DOHH2 (cell line): ENCODE results near the gene OPN5.

Experiments
- H3F3A ChIP-seq: fragments of 200-600 bp; sonication (generic), shearing (Covaris generic); 2 replicates; pipeline ENCODE4 v1.6.0; 2016; ENCODE audit warnings: antibody characterized with exemption, mild to moderate bottlenecking; ENCODE audit not compliant: control insufficient read depth, insufficient read depth
- H3K27ac ChIP-seq: fragments of 200-600 bp; sonication (generic); 2 replicates; pipeline ENCODE4 v1.5.1; 2014; ENCODE audit warnings: low read depth, mild to moderate bottlenecking, low read length, moderate library complexity
- H3K27me3 ChIP-seq: fragments of 200-600 bp; sonication (generic); 2 replicates; pipeline ENCODE4 v1.6.1; 2014; ENCODE audit warnings: mild to moderate bottlenecking, low read length, mixed read lengths; ENCODE audit not compliant: control insufficient read depth
- H3K36me3 ChIP-seq: fragments of 200-600 bp; sonication (generic); 2 replicates; pipeline ENCODE4 v1.6.1; 2014; ENCODE audit warnings: mild to moderate bottlenecking, low read length, moderate library complexity, mixed read lengths; ENCODE audit not compliant: control insufficient read depth
- H3K4me1 ChIP-seq: fragments of 200-600 bp; sonication (generic); 2 replicates; pipeline ENCODE4 v1.6.1; 2014; ENCODE audit warnings: mild to moderate bottlenecking, low read length, mixed read lengths; ENCODE audit not compliant: control insufficient read depth
- H3K4me2 ChIP-seq: fragments of 200-600 bp; sonication (generic); 2 replicates; pipeline ENCODE4 v1.6.0; 2014; ENCODE audit warnings: mild to moderate bottlenecking, low read length, moderate library complexity
- H3K4me3 ChIP-seq: fragments of 200-600 bp; sonication (generic); 2 replicates; pipeline ENCODE4 v1.5.1; 2014; ENCODE audit warnings: mild to moderate bottlenecking, low read length, mixed read lengths
- H3K79me2 ChIP-seq: fragments of 200-600 bp; sonication (generic); 2 replicates; pipeline ENCODE4 v1.6.1; 2014; ENCODE audit warnings: mild to moderate bottlenecking, low read length, mixed read lengths; ENCODE audit not compliant: control insufficient read depth
- H3K9me2 ChIP-seq: fragments of 200-600 bp; sonication (generic); replicated peaks from 2 replicates; pipeline ENCODE4 v1.6.1; 2014; ENCODE audit warnings: mild to moderate bottlenecking, low read length, mixed read lengths; ENCODE audit not compliant: control insufficient read depth
- H3K9me3 ChIP-seq: fragments of 200-600 bp; sonication (generic); 2 replicates; pipeline ENCODE4 v1.6.1; 2014; ENCODE audit warnings: antibody characterized with exemption, low read length, mixed read lengths; ENCODE audit not compliant: control insufficient read depth, insufficient read depth
- H4K20me1 ChIP-seq: fragments of 200-600 bp; sonication (generic); 2 replicates; pipeline ENCODE4 v1.6.0; 2014; ENCODE audit warnings: low read depth, mild to moderate bottlenecking, antibody characterized with exemption, low read length, moderate library complexity; ENCODE audit not compliant: control insufficient read depth, insufficient read depth
- EZH2phosphoT487 ChIP-seq: fragments of 200-600 bp; sonication (generic); IDR thresholded peaks from 2 replicates; pipeline ENCODE4 v1.6.1; 2017; ENCODE audit warnings: borderline replicate concordance, mild to moderate bottlenecking, antibody characterized with exemption, low read length, moderate library complexity, mixed read lengths
- TF ChIP-seq, protein P1 (sequence below): fragments of 200-600 bp; sonication (generic); IDR thresholded peaks from one replicate; pipeline ENCODE4 v1.5.1; 2014; ENCODE audit warnings: antibody characterized with exemption, mild to moderate bottlenecking, low read depth, low read length; ENCODE audit not compliant: poor library complexity, severe bottlenecking

The OPN5 gene

DNA sequence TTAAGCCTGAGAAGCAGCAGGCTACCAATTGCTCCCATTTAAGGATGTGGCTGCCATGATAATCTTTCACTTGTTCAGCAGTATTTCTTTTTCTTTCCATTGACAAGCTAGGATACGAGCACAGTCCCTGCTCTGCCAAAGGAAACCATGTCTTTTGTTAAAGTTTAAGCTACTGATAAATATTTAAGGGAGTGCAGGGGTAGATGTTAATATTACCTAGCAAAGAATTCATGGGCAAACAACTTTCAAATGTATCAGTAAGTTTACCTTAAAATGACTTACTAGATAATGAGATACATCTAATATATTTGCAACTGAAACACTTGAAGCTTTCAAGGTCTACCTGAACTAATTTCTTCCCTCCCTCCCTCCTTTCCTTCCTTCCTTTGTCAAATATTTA, 77.3 kb downstream of the OPN5 start:
- no peaks in the 10 kb centered on the region for H3K9me3 ChIP-seq
- no peaks in the 10 kb centered on the region for H3K27me3 ChIP-seq
- H3K4me2 ChIP-seq, result no peak overlapping the region
- H3K4me1 ChIP-seq, result no peaks in the 10 kb centered on the region
- H3K4me3 ChIP-seq, result no peak overlapping the region
- no peak overlapping the region for H3K27ac ChIP-seq
- no peaks in the 10 kb centered on the region for H3F3A ChIP-seq
- H4K20me1 ChIP-seq, result no peaks in the 10 kb centered on the region
- H3K36me3 ChIP-seq, result no peaks in the 10 kb centered on the region
- no peaks in the 10 kb centered on the region for H3K79me2 ChIP-seq
- no peak for TF ChIP-seq EZH2phosphoT487
- TF ChIP-seq, protein P1, sequence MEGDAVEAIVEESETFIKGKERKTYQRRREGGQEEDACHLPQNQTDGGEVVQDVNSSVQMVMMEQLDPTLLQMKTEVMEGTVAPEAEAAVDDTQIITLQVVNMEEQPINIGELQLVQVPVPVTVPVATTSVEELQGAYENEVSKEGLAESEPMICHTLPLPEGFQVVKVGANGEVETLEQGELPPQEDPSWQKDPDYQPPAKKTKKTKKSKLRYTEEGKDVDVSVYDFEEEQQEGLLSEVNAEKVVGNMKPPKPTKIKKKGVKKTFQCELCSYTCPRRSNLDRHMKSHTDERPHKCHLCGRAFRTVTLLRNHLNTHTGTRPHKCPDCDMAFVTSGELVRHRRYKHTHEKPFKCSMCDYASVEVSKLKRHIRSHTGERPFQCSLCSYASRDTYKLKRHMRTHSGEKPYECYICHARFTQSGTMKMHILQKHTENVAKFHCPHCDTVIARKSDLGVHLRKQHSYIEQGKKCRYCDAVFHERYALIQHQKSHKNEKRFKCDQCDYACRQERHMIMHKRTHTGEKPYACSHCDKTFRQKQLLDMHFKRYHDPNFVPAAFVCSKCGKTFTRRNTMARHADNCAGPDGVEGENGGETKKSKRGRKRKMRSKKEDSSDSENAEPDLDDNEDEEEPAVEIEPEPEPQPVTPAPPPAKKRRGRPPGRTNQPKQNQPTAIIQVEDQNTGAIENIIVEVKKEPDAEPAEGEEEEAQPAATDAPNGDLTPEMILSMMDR, result no peak
- no peaks in the 10 kb centered on the region for H3K9me2 ChIP-seq

DNA sequence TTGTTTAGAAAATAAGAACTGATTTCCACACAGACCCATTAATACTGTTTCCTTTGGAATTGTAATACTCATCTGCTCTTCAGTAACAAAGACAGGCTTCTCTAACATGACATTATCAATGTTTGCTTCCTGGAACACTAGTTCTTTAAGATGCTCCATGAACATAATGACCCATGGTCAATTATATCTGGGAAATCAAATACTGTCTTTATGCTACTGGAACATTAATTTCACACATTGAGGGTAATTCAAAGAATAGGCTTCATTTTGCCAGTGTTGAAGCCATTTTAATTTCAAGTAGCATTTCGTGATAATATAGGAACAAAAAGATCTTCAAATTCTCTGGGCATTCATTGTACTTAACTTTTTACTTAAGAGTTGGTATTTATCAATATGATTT, 80.9 kb downstream of the OPN5 start:
- H3F3A ChIP-seq, result no peaks in the 10 kb centered on the region
- H3K36me3 ChIP-seq, result no peaks in the 10 kb centered on the region
- H3K4me2 ChIP-seq, result no peak overlapping the region
- H3K4me3 ChIP-seq, result no peak overlapping the region
- H3K9me2 ChIP-seq, result no peaks in the 10 kb centered on the region
- TF ChIP-seq, protein P1, result no peak
- TF ChIP-seq EZH2phosphoT487, result no peak
- H3K27me3 ChIP-seq, result no peaks in the 10 kb centered on the region
- no peaks in the 10 kb centered on the region for H3K9me3 ChIP-seq
- no peak overlapping the region for H3K27ac ChIP-seq
- no peaks in the 10 kb centered on the region for H4K20me1 ChIP-seq
- H3K4me1 ChIP-seq, result no peaks in the 10 kb centered on the region
- H3K79me2 ChIP-seq, result no peaks in the 10 kb centered on the region

DNA sequence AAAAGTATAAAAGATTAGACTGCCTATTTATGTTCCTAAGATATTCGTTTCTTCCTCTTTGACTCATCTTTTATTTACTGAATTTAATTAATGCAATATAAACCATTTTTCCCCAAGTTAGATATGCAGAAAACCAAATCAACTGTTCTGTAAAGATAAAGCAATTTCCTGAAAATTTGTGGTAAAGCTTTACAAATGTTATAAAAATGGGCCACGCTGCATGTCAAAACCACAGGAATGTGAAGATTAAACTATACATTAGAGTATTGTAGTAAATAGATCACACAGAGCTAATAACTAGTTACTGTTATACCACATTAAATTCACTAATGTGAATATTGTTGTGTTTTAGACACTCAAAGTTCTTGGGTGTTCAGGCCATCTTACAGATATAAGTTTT, 83.4 kb downstream of the OPN5 start:
- H3K9me2 ChIP-seq, result no peaks in the 10 kb centered on the region
- no peak overlapping the region for H3K27ac ChIP-seq
- 0 out of 2 replicates have a peak, but pooled peaks cover 4% of the 10 kb centered on the region for H3K27me3 ChIP-seq
- TF ChIP-seq EZH2phosphoT487, result no peak
- TF ChIP-seq, protein P1, result no peak
- H3K9me3 ChIP-seq, result no peaks in the 10 kb centered on the region
- no peaks in the 10 kb centered on the region for H3K4me1 ChIP-seq
- H3K36me3 ChIP-seq, result no peaks in the 10 kb centered on the region
- no peak overlapping the region for H3K4me2 ChIP-seq
- H3K79me2 ChIP-seq, result no peaks in the 10 kb centered on the region
- no peaks in the 10 kb centered on the region for H3F3A ChIP-seq
- H3K4me3 ChIP-seq, result no peak overlapping the region
- H4K20me1 ChIP-seq, result no peaks in the 10 kb centered on the region

DNA sequence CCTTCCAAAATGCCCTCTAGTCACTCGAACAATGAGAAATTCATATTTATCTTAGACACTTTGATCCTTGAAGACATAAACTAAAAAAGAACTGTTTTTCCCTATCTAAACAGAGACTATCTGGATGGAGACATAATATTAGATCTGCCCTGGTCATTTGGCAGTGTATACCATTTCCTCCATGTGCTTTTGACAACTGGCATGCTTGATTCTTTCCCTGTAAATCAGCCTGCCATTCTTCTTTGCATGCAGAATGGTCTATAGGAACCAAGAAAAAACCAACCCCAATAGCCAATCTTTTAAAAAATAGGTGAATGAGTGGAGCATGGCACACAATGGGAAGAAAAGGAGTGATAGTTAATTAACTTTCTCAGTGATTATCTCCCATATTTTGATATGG, 93.8 kb downstream of the OPN5 start:
- Histone ChIP-seq H4K20me1 (no peaks in the 10 kb centered on the region), H3K27me3 (no peaks in the 10 kb centered on the region), H3K9me3 (no peaks in the 10 kb centered on the region), H3K36me3 (no peaks in the 10 kb centered on the region), H3K4me2 (no peak overlapping the region), H3K27ac (no peak overlapping the region), H3F3A (no peaks in the 10 kb centered on the region), H3K79me2 (no peaks in the 10 kb centered on the region), H3K4me1 (no peaks in the 10 kb centered on the region), H3K9me2 (no peaks in the 10 kb centered on the region), H3K4me3 (no peak overlapping the region)
- TF ChIP-seq, protein P1, result no peak
- TF ChIP-seq EZH2phosphoT487, result no peak
